HL-60/S4 treated with phorbol 12-myristate 13-acetate at 8.2 ng/mL for 4 days and 3 days (cell line): Measurements from ENCODE around the gene RPTN.

Source experiments
- in situ Hi-C: fragments of 300-500 bp; cut with MboI; formaldehyde crosslinking; loops from 2 replicates; pipeline ENCODE4 v1.15.0; 2022; ENCODE audit warnings: low sequenced_read_pairs

The RPTN gene, protein sequence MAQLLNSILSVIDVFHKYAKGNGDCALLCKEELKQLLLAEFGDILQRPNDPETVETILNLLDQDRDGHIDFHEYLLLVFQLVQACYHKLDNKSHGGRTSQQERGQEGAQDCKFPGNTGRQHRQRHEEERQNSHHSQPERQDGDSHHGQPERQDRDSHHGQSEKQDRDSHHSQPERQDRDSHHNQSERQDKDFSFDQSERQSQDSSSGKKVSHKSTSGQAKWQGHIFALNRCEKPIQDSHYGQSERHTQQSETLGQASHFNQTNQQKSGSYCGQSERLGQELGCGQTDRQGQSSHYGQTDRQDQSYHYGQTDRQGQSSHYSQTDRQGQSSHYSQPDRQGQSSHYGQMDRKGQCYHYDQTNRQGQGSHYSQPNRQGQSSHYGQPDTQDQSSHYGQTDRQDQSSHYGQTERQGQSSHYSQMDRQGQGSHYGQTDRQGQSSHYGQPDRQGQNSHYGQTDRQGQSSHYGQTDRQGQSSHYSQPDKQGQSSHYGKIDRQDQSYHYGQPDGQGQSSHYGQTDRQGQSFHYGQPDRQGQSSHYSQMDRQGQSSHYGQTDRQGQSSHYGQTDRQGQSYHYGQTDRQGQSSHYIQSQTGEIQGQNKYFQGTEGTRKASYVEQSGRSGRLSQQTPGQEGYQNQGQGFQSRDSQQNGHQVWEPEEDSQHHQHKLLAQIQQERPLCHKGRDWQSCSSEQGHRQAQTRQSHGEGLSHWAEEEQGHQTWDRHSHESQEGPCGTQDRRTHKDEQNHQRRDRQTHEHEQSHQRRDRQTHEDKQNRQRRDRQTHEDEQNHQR

DNA sequence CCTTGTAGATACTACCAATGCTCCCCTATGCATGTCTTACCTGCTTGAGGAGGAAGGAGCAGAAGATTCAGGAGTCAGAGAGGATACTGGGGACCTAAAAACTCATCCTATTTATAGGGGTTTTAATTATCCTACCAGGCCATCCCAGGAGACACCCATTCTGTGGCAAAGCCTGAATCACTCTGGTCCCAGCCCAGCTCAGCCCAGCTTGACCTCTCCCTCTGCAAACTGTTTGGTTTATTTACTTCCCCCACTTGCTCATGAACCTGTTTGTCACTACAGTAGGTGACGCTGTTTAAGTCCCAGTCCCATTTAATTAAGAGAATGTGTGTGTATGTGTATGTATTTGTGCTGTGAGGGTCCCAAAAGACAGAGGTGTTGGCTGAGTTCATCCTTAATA lies at the start of gene RPTN:
Gene RPTN, minus strand, starts transcription at position 85 of the 400 bp plus-strand sequence. CDS start 1,339 bp downstream, outside the sequence.
- in situ Hi-C loops, result no loop called here

DNA sequence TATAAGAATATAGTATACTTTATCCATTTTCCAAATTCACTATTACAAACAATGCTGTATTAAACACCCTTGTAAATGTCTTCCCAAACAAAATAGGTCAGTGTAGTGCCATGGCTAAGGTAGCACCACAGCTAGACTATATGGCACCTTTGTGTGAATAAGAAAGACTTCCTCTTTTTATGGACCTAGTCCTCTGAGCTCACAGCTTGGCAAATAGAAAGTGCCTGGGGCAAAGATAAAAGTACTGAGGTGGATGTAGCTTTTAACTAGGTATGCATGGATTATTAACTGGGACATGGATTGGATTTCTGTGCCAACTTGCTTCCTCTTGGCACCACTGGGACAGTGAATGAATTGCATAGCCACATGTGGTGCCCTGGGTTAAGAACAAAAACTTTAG lies 40.0 kb upstream of the RPTN start:
- in situ Hi-C loops, result loop anchor here (25.0 kb wide), 2 partner anchors 263 to 287 kb away; partner anchors contain the start of gene THEM4

DNA sequence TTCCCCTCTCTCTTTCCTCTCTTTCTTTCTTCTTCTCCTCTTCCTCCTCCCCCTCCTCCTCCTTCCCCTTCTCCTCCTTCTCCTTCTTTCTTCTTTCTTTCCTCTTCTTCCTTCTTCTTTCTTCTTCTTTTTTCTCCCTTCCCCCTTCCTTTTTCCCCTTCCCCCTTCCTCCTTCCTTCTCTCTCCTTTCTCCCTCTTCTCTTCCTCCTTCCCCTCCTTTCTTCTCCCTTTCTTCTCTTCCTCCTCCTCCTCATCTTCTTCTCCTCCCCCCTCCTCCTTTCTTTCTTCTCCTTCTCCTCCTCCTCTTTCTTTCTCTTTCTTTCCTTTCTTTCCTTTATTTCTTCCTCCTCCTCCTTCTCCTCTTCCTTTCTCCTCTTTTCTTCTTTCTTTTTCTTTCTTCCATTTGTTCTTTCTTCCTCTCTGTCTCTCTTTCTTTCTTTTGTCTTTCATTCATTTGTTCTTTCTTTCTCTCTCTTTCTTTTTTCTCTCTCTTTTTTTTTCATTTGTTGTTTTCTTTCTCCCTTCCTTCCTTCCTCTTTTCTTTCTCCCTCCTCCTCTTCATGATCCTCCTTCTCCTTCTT lies 38.4 kb upstream of the RPTN start:
- in situ Hi-C loops, result loop anchor here (25.0 kb wide), 2 partner anchors 265 to 285 kb away; partner anchors contain the start of gene THEM4

DNA sequence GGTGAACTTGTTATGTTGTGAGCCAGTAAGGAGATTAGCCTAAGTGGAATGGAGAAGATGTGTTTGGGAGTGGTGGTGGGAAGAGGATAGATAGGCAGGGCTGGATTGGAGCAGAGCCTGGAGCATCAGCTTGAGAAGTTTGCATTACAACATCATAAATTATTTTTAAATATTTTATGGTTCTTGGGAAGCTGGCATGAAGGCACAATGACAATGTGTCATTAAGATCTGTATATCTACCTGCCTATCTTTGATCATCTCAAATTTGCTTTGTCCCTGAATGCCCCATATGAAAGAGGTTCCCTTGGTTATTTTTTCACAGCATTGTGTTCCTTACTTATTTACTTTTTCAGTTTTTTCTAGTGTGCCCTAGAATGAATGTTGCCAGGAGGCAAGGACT lies 32.7 kb upstream of the RPTN start:
- in situ Hi-C loops, result loop anchor here (25.0 kb wide), 2 partner anchors 271 to 279 kb away; partner anchors contain the start of gene THEM4

DNA sequence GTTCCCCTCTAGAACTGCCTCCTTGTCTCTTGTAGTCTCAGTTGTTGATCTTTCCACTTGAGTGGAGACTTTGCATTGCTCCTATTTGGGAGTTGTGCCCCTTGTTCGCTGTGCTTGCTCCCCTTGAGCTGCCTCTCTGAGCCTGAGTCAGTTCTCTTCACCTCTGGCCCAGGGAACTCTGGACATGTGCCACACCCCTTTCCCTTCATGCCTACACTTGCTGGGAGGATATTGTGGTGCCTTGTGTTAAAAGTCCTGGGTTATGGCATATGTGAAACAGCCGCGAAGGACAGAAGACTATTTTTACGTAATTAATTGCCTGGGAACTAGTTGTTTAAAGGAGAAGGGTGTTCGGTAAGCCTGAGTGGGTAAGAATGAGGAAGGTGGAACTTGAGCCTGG lies 32.2 kb upstream of the RPTN start:
- in situ Hi-C loops, result loop anchor here (25.0 kb wide), 2 partner anchors 271 to 279 kb away; partner anchors contain the start of gene THEM4

DNA sequence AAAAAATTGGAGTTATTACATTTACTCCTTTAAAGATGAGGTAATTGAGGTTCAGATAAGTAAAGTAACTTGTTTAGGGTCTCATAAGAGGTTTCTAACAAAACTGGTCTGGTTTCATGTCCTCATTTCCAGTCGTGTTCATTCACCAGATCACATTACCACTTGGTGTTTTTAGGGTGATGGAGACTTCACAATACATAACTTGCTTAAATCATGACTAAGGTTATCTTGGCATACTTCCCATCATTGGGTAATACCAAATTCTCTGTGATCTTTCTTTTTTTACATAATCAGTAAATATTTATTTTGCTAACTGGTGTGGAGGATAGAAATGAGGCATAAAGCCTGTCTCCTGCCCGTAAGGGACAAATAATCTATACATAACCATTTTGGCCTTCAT lies 31.6 kb upstream of the RPTN start:
- in situ Hi-C loops, result loop anchor here (25.0 kb wide), 2 partner anchors 272 to 278 kb away; partner anchors contain the start of gene THEM4

DNA sequence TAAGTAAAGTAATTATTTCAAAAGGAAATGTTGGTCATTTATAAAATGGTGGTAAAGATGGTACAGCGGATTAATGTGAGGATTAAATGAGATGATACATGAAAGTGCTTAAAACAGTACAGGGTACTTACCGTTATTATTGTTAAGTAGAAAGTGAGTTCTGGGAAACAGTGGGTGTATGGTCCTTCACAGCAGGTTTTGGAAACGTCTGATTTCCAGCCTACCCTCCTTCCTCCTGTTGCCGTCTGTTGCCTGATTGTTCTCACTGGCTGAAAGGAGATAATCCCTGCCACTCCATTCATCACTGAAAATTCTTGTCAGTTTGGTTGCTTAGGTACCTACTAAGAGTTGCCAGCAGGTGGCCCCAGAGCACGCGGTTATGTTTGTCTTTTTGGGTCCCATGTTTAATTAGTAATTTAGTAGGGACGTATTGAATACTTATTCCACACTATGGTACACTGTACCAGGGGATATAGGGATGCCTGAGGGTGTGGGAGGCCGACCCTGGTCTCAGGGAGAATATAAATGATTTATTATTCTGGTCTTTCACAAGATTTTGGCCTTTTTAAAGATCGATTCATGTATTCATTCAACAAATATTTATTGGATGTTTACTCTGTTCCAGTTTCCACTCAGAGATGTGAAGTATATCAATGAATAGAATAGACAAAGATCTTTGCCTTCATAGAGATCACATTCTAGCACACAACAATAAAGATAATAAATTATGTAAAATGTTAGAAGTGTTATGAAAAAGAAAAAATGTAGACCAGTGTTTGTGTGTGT lies 30.8 kb upstream of the RPTN start:
- in situ Hi-C loops, result loop anchor here (10.0 to 25.0 kb wide), 4 partner anchors 55 to 278 kb away; partner anchors contain the start of gene THEM4

DNA sequence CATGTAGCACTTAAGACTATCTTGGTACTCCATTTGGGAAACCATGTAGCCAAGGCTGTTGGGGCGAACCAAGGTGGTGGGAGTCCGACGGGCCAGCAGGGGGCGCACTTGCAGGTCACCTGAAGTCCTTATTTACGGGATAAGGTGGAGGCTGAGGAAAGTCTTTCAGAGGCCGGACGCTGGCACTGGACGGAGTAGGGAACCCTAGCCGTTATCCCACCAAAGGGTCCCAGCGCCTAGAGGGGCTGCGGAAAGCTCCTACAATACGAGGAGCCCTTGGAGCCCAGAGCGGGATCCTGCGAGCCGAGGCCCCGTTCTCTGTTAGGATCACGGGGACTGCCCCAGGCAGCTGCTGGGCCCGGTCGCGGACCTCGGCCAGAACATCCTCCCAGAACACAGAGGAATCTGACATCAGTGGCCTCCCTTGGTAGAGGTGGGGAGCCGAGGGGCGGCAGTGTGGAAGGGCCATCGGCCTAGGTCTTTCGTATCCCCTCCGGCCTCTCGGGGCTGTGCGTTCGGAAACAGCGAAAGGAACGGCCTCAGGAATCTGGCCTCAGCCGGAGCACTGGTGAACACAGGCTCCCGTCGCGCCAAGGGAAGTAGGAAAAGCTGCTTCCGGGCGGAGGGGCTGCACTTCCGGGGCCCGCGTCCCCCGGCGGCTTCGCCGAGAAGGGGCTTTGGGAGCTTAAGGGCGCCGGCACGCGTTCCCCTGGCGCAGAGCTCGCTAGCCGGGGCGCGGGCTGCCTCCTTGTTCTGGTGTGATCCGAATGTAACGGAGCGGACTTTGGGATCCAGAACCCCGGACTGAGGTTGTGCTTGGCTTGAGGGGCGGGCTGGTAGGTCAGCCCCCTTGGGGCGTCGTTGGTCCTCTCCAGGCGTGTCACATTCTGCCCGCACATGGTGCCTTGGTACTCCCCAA lies 29.9 kb upstream of the RPTN start:
- in situ Hi-C loops, result loop anchor here (10.0 to 25.0 kb wide), 4 partner anchors 54 to 277 kb away; partner anchors contain the start of gene THEM4

DNA sequence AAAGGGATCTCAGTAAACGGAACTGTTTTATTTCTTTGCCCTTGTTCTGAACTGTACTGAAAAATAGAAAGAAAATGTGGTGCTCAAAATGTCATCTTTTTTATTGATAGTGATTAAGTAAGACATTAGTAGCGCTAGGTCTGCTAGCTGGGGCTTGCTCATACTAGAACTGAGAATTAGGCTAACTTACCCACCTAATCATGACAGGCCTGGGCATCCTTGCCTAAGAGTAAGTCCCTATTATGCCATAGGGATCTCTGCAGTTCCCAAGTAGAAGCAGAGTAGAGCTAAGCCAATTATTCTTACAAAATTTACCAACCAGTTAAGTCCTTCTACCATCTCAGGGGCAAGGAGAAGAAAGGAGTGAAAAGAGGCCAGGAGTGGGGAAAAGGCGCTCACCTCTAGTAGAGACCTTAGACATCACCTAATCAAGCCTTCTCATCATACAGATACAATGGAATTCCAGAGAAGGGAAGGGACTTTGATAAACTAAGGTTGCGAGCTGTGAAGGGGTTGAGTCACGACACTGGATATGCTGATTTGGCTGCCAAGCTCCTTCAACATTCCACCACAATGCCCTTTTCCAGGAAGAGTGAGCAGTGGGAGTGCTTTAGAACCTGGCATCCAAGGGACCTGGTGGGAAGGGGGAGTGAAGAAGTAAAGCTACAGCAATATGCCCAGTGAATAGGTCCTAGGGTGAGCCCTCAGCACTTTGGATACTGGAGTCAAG lies 27.7 kb upstream of the RPTN start:
- in situ Hi-C loops, result loop anchor here (10.0 to 25.0 kb wide), 4 partner anchors 52 to 276 kb away; partner anchors contain the start of gene THEM4

DNA sequence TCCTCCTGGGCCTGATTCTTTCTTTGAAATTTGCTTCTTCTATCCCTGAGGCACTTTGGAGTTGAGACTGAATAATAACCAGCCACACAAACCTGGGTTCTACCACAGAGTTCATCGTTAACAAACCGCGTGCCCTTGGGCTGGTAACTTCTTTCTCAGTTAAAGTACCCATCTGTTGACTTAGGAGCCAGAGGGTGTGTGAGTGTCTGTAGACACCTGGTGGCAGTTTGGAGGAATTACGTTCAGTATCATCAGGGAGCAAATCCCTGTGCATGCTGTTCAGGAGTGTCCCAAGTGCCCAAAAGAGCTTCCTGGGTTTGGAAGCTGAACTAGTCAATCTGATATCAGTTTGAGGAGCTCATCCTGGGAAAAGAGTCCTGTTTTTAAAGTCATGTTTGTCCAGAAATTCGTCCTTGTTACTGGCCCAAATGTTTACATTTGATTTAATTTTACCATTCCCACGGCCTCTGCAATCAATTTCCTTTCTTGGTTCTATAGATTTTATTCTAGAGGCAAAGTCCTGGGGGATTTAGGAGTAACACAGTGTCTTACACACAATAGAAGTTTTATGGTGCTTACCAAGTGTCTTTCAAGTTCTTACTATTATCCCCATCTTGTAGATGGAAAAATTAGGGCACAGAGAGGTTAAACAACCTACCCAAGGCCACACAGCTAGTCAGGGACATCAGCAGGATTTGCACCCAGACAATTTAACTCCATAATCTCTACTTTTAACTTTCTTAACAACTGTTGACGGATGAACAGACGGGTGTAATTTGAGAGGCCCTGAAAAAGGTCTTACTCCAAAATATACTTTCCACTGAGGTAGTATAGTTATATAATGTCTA lies 26.7 kb upstream of the RPTN start:
- in situ Hi-C loops, result loop anchor here (10.0 to 25.0 kb wide), 4 partner anchors 51 to 277 kb away; partner anchors contain the start of gene THEM4

DNA sequence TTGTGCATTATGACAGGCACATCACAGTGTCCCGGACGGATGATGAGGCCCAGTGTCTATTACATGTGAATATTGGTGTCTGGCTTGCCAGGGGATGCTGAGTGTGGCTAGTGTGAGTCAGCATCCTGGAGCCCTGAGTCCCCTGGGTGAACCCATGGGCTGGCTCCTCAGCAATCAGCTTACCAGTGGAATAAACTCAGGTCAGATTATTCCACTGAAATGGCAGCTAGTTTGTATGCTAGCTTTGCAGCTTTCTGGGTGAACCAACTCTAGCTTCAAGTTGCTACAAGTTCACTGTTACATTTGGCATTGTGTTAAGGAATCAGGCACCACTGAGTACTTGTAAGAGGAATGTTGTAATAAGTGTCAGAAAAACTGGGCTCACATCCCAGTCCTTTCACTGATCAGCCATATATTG lies 23.9 kb upstream of the RPTN start:
- in situ Hi-C loops, result loop anchor here (10.0 to 25.0 kb wide), 4 partner anchors 48 to 279 kb away; partner anchors contain the start of gene THEM4

DNA sequence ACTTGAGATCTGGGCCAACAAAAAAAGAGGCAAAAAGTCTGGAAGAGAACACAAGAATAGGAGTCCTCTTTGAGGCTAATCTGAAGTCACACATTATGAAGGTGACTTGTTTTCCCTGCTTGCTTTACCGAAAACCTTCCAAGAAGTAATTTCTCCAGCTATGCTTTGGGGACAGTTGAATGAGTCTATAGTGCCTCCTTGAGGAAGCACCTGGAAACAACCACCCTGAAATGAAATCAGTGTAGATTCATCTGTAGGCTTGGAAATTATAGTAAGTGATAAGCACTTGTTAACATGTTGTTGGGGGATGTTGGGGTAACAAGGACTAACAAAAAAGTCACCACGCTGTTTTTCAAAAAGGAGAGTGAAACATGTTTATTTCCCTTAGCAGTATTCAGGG lies 23.4 kb upstream of the RPTN start:
- in situ Hi-C loops, result loop anchor here (10.0 to 25.0 kb wide), 4 partner anchors 48 to 280 kb away; partner anchors contain the start of gene THEM4

DNA sequence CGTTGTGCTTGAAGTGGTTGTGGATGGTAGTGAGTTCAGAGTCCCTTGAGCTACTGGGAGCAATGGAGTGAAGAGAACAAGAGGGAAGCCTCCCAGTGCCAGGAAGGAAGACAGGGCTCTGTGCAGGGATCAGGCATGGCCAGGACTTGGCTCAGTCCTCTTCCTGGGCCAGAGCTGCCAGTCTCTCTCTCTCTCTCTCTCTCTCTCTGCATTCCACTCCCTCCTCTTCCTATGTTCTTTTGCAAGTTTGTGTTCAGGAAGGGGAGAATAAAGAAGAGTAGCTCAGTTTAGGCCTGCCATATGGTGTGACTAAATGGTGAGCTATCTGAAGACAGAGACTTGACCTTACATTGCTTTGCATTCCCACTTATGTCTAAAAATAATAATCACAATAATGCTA lies 20.5 kb upstream of the RPTN start:
- in situ Hi-C loops, result loop anchor here (25.0 kb wide), 2 partner anchors 267 to 283 kb away; partner anchors contain the start of gene THEM4

DNA sequence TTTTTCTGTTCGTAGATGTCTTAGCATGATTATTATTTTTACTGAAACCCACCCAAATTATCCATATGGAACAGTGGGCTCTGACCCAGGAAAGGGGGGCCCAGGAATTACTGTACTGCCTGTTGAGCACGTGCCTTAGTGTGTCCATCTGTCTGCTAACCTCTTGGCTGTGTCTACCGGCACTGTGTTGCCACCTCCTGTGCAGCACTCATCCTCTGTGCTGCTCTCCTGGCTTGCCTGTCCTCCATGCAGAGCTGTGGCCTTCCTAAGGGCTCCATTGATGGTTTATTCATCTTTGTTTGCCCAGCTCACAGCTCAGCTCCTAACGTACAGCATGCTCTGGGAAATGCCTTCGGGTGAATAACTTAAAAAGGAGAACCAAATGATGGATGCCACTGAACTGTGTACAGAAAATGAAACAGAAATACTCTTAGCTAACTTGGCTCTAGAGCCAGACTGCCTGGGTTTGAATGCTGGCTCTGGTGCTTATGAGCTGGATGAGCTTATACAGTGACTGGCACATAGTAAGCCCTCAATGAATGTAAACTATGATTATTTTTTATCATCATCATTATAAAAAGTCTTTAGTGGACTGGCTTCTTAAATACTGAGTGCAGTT lies 11.4 kb upstream of the RPTN start:
- in situ Hi-C loops, result no loop called here

DNA sequence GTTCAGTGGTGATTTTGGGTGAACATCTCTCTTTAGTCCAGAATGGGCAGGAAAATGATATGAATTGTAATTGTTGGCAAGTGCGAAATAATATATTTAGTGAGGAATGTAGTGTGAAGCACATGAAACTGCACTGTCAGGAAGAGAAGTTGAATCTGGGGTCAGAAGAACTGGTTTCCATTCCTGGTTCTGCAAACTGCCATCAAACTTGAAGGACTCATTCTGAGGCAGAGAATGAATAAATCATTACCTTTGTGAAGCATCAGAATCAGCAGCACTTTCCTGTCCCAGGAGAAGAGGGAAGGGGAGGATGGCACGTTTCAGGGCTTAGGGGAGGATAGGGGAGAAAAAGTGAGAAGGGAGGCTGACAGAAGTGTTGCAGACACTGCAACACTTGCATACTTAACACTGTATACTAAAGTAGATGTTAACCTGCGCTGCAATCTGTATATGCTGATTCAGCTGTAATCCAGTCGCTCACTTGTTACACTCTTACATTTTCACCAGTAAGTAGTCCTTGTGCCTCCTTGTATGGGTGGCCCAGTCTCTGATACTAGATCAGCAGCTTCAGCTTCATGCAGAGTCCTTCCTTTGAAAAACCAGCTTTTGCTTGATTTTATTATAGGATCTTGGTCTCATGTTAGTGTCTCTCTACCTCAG lies 10.5 kb upstream of the RPTN start:
- in situ Hi-C loops, result no loop called here

DNA sequence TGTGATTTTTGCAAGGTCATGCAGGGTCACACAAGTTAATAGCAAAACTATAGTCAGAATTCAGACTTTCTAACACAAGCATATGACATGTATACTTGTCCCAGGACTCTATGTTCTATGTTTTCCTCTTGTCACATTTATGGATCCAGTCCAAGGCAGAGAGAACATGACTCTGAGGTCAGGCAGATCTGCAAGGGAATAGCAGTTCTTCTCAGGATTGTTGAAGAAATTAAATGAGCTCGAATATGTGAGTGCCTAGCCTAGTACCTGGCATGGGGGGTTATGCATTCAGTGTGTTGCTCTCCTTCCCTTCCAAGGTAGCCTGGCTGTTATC lies 9.5 kb upstream of the RPTN start:
- in situ Hi-C loops, result no loop called here
